Embryonic facial prominence (tissue), 1 donor: ENCODE data around the gene ELF1.
"Not testable (repeated sequence)": the region's sequence is repeated elsewhere in the genome, so short reads cannot be mapped to it uniquely, and the experiment has no call there.

Experiments
- DNase-seq: peaks from one replicate; pipeline ENCODE4 v3.0.0-alpha.2; 2016; ENCODE audit errors: extremely low spot score

ELF1 gene

GRCh38 chr13:40895227-40896184 lies 123.6 kb downstream of the ELF1 start:
- no peak for DNase-seq

GRCh38 chr13:40893573-40893972 lies 125.5 kb downstream of the ELF1 start:
- not testable (repeated sequence) for DNase-seq

GRCh38 chr13:40886017-40886416 lies 133.1 kb downstream of the ELF1 start:
- no peak for DNase-seq

- DNase-seq, result not testable (repeated sequence)
Observed at GRCh38 chr13:40884175-40884574, 134.9 kb downstream of the ELF1 start.
